Measurements from ENCODE around the gene GSG1L. TPM values are rescaled to one million over a fixed set of nuclear protein-coding genes. Genes with fewer than 3 reads are reported as not detected.

The GSG1L gene
- total RNA-seq, 1 experiment from 2014 or later, result not detected

- TF ChIP-seq, protein P1, sequence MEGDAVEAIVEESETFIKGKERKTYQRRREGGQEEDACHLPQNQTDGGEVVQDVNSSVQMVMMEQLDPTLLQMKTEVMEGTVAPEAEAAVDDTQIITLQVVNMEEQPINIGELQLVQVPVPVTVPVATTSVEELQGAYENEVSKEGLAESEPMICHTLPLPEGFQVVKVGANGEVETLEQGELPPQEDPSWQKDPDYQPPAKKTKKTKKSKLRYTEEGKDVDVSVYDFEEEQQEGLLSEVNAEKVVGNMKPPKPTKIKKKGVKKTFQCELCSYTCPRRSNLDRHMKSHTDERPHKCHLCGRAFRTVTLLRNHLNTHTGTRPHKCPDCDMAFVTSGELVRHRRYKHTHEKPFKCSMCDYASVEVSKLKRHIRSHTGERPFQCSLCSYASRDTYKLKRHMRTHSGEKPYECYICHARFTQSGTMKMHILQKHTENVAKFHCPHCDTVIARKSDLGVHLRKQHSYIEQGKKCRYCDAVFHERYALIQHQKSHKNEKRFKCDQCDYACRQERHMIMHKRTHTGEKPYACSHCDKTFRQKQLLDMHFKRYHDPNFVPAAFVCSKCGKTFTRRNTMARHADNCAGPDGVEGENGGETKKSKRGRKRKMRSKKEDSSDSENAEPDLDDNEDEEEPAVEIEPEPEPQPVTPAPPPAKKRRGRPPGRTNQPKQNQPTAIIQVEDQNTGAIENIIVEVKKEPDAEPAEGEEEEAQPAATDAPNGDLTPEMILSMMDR (IDR thresholded peaks at IDR 0.05; ENCODE audit: unreplicated experiment), result no peak
- H3K9me3 Mint-ChIP-seq (ENCODE audit: low read depth, unreplicated experiment), result no peaks in the 10 kb centered on the region
Measured at GRCh38 chr16:27932542-27933135, 130.9 kb downstream of the GSG1L start.

DNA sequence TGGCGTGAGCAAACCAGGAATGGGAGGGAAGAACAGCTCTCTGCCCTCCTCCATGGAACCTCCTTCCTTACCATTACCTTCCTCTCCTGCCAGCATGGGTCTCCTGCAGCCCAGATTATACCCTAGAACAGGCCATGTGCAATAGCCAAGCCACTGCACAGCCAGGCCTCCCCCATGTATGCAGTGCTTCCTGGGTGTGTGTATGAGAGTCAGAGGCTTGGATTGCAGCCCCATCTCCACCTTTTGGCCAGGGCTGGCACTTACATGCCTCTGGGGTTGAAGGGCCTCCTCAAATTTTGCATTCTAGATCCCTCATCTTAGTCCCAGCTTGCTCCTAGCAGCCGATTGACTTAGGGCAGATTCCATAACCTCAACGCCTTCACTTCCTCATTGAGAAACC is 133.7 kb downstream of the GSG1L start:
- CTCF ChIA-PET, result no interaction called here
- Mint-ChIP-seq H3K9me3 (ENCODE audit: low read depth, unreplicated experiment) (no peaks in the 10 kb centered on the region), H3K27me3 (ENCODE audit: unreplicated experiment) (peaks cover 87% of the 10 kb centered on the region), H3K4me1 (ENCODE audit: low read depth, unreplicated experiment) (no peaks in the 10 kb centered on the region), H3K27ac (ENCODE audit: unreplicated experiment) (no peak overlapping the region), H3K36me3 (ENCODE audit: insufficient read depth, unreplicated experiment) (no peaks in the 10 kb centered on the region), H3K4me3 (ENCODE audit: low read depth, unreplicated experiment) (no peak overlapping the region)
- TF ChIP-seq, protein P1 (IDR thresholded peaks at IDR 0.05; ENCODE audit: unreplicated experiment), result no peak
- no peak for DNase-seq
- intact Hi-C loops (cut with micrococcal nuclease; ENCODE audit: unreplicated experiment), result loop anchor here (10.0 kb wide), 1 partner anchor 65 kb away; no protein-coding TSS in a partner anchor
- BruUV-seq (replicated peaks), result no TSS peak

More at GRCh38 chr16:27932542-27933135, 130.9 kb downstream of the GSG1L start:
- CTCF ChIA-PET, result no interaction called here
- DNase-seq, result no peak
- Mint-ChIP-seq H3K4me1 (ENCODE audit: low read depth, unreplicated experiment) (no peaks in the 10 kb centered on the region), H3K36me3 (ENCODE audit: insufficient read depth, unreplicated experiment) (no peaks in the 10 kb centered on the region), H3K4me3 (ENCODE audit: low read depth, unreplicated experiment) (no peak overlapping the region), H3K27ac (ENCODE audit: unreplicated experiment) (no peak overlapping the region), H3K27me3 (ENCODE audit: unreplicated experiment) (peaks cover 87% of the 10 kb centered on the region)
- no TSS peak for BruUV-seq (replicated peaks)
- intact Hi-C loops (cut with micrococcal nuclease; ENCODE audit: unreplicated experiment), result no loop called here

GRCh38 chr16:27928542-27928941 is 135.0 kb downstream of the GSG1L start:
- CTCF ChIA-PET, result interaction anchor here (0.6 kb wide), 1 partner anchor 12 kb away, joined by 3 read pairs; no protein-coding TSS in a partner anchor
- H3K27me3 Mint-ChIP-seq (ENCODE audit: unreplicated experiment), result peaks cover 83% of the 10 kb centered on the region
- TF ChIP-seq, protein P1 (IDR thresholded peaks at IDR 0.05; ENCODE audit: unreplicated experiment), result no peak
- no peaks in the 10 kb centered on the region for H3K4me1 Mint-ChIP-seq (ENCODE audit: low read depth, unreplicated experiment)
- H3K4me3 Mint-ChIP-seq (ENCODE audit: low read depth, unreplicated experiment), result no peak overlapping the region
- H3K9me3 Mint-ChIP-seq (ENCODE audit: low read depth, unreplicated experiment), result no peaks in the 10 kb centered on the region
- no TSS peak for BruUV-seq (replicated peaks)
- intact Hi-C loops (cut with micrococcal nuclease; ENCODE audit: unreplicated experiment), result loop anchor here (10.0 kb wide), 1 partner anchor 66 kb away; no protein-coding TSS in a partner anchor
- no peak for DNase-seq
- no peak overlapping the region for H3K27ac Mint-ChIP-seq (ENCODE audit: unreplicated experiment)
- H3K36me3 Mint-ChIP-seq (ENCODE audit: insufficient read depth, unreplicated experiment), result no peaks in the 10 kb centered on the region

DNA sequence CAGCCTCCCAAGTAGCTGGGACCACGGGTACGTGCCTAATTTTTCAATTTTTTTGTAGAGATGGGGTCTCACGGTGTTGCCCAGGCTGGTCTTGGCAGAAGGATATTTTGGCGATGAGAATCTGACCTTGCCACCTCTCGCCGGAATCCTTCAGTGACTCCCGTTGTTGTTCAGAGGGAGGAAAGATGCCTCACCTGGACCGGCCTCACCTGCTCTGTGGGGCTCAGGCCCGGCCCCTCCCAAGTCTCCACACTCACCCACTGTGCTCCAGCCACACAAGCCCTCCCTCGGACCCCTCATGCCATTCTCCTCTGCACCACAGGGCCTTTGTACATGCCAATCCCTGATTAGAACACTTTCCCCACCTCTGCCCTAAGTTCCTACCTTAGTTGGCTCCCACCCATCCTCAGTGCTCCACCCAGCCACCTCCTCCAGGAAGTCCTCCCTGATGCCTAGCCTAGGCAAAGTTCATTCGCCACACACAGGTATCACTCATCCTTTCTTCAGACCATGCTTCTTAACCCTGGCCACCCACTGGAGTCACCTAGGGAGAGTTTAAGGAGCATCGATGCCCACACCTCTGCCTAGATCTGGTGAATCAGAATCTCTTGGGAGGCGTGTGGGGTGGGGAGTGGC is 136.1 kb downstream of the GSG1L start:
- Mint-ChIP-seq H3K4me3 (ENCODE audit: low read depth, unreplicated experiment) (no peak overlapping the region), H3K4me1 (ENCODE audit: low read depth, unreplicated experiment) (no peaks in the 10 kb centered on the region), H3K27ac (ENCODE audit: unreplicated experiment) (no peak overlapping the region), H3K9me3 (ENCODE audit: low read depth, unreplicated experiment) (no peaks in the 10 kb centered on the region), H3K36me3 (ENCODE audit: insufficient read depth, unreplicated experiment) (no peaks in the 10 kb centered on the region), H3K27me3 (ENCODE audit: unreplicated experiment) (peaks cover 90% of the 10 kb centered on the region)
- no TSS peak for BruUV-seq (replicated peaks)
- CTCF ChIA-PET, result no interaction called here
- DNase-seq, result no peak
- intact Hi-C loops (cut with micrococcal nuclease; ENCODE audit: unreplicated experiment), result loop anchor here (10.0 kb wide), 1 partner anchor 67 kb away; no protein-coding TSS in a partner anchor
- TF ChIP-seq, protein P1 (IDR thresholded peaks at IDR 0.05; ENCODE audit: unreplicated experiment), result no peak
